ENCODE measurements around the gene RNF222.

RNF222 gene

DNA sequence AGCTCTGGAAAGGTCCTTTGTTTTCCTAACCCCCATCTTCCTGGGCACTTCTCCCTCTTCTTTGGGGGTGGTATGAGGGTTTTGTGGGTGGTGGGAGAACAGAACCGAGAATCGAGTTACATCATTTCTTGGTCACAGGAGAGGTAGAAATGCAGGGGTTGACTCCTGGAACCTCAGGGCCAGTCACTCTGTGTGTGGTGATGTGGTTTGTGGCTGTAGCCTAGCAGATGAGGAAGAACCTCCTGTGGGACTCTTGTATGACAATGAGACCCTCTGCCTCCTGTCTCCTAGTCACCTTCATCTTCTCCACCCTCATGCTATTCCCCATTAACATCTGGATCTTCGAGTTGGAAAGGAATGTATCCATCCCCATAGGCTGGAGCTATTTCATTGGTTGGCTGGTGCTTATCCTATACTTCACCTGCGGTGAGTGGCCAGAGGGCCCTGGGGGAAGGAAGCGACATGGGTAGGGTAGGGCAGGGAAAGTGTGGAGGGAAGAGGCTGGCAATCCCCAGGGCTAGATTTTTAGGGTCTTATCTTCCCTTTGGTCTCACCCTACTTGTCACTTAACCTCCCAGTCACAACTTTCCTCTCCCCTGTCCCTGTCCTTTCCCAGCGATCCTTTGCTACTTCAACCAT is 52.5 kb downstream of the RNF222 start:
- no peak for DNase-seq (ENCODE audit: low read depth)

DNA sequence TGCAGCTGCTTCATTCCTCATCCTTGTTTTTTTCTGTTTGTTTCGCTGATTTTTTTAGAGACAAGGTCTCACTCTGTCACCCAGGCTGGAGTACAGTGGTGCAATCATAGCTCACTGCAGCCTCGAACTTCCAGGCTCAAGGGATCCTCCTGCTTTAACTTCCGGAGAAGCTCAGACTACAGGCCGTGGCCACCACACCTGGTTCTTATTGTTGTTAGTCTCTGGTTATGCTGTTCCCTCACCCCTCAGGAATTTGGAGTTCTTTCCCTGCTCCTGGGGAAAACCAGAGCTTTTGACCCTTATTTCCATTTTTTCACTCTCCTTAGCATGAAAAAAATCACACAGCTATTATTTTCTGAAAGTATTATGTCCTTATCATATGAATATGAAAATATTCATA is 56.2 kb downstream of the RNF222 start:
- DNase-seq (ENCODE audit: low read depth), result no peak

Measured in fibroblast of the conjunctiva (primary cell).